HG03439 (cell line): ENCODE data around the gene PLD6.
"Not testable (repeated sequence)": the region's sequence is repeated elsewhere in the genome, so short reads cannot be mapped to it uniquely, and the experiment has no call there.

ENCODE experiments used
- ATAC-seq: cut with Tn5 transposase; IDR thresholded peaks from one replicate; pipeline ENCODE4 v1.9.1; 2021; ENCODE audit warnings: mild to moderate bottlenecking, moderate library complexity; ENCODE audit not compliant: unreplicated experiment

The PLD6 gene

DNA sequence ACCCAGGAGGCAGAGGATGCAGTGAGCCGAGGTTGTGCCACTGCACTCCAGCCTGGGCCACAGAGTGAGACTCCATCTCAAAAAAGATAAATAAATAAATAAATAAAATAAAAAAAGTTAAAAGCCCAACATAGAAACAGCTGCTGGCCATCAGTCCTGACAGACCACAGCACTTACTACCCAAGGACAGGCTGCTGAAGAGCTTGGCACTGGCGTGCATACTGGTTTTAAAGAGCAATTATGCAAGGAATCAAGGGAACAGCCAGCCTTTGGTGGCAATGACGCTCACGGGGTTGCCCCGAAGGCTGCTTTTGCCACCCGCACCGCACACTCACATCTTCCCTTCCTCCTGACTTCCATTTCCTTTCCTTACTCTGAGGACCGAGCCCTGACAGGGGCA lies 4.2 kb downstream of the PLD6 start:
- no peak for ATAC-seq

- no peak for ATAC-seq
Measured at GRCh38 chr17:17201271-17201670, 4.9 kb downstream of the PLD6 start.

DNA sequence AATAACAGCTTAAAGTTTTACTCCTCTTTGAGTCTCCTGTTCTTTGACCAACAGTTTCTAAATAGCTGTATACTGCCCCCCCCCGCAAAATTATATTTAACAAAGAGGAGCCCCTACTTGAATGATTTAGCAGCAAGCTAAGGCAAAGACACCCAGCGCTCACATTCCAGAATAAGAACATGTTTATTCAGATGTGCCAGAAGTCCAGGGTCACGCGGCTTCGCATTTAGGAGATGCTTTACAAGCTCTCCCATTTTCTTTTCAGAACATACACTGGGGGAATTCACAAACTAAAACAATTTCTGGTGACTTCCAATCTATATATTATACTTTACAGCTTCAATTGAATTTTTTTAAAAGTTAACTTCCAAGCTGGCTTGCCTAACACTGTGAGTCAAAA lies 5.3 kb downstream of the PLD6 start:
- no peak for ATAC-seq

GRCh38 chr17:17200311-17200710 lies 5.8 kb downstream of the PLD6 start:
- no peak for ATAC-seq

DNA sequence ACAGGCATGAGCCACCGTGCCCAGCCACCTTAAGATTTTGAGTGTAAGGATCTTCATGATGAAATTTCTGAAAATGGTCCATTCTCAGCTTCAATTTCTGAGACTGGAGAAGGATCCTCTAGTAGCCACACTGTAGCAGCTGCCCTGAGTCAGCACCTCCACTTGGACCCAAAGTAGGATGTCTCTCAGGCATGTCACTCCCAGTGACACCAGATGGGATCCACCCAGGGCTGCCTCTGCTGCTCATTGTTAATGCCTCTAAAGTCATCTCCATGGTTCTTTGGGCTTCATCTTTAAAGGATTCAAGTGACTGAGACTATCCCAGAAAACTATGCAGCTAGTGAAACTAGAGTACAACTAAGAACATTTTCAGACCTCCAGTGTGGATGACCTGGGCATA lies 7.9 kb downstream of the PLD6 start:
- ATAC-seq: no peak

DNA sequence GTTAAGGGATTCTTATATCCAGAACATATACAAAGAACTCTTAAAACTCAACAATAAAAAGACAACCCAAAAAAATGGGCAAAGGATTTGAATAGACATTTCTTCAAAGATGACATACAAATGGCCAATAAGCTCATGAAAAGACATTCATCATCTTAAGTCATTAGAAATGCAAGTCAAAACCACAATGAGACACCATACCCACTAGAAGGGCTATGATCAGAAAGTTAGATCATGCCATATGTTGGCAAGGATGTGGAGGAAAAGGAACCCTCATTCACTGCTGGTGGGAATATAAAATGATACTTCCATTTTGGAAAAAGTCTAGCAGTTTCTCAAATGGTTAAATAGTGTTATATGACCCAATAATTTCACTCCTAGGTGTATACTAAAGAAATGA lies 9.4 kb downstream of the PLD6 start:
- ATAC-seq: no peak

- ATAC-seq: not testable (repeated sequence)
Measured at GRCh38 chr17:17195466-17195865, 10.7 kb downstream of the PLD6 start.

DNA sequence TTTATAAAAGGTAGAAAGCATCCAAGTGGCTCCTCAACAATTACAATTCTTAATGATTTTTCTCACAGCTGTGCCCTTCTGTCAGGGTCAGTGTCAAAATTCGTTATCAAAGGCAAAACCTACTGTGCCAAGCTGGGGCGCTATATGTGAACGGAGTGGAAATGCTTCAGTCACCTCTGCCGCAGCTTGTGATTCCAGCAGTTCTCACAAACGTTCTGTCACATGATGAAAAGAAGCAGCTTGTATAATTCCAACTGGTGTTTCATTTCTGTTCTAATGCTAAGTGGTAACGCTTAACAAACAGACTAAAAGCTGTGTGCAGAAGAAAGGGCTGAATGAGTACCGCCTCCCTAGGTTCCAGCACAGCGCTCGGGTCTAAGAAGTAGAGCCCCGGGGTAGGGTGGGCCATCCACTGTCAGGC lies 14.2 kb downstream of the PLD6 start:
- no peak for ATAC-seq

- ATAC-seq: no peak
Measured at GRCh38 chr17:17191346-17191792, 14.8 kb downstream of the PLD6 start.

- no peak for ATAC-seq
Measured at GRCh38 chr17:17190188-17190587, 15.9 kb downstream of the PLD6 start.

GRCh38 chr17:17189559-17189958 lies 16.6 kb downstream of the PLD6 start:
- ATAC-seq: no peak

GRCh38 chr17:17188586-17188985 lies 17.5 kb downstream of the PLD6 start:
- ATAC-seq: no peak

- no peak for ATAC-seq
Measured at GRCh38 chr17:17186551-17187505, 19.3 kb downstream of the PLD6 start.

DNA sequence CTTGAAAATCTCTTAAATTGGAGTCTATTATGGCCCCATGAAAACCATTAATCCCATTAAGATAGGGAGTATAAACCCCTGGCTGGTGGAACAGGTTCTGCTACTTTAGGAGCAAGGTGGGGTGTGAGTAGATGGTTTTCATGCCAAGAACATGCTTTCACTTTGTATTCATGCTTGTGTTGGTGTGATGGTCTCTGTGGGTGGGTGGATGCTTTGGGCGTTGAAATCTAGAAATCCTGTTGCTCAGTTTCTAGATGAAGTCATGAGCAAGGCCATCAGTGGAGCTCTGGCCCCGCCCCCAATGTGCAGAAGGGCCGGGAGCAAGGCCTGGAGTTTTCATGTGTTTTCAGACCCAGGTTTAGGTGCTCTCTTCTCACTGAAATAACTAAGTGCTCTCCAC lies 20.1 kb downstream of the PLD6 start:
- ATAC-seq: no peak

DNA sequence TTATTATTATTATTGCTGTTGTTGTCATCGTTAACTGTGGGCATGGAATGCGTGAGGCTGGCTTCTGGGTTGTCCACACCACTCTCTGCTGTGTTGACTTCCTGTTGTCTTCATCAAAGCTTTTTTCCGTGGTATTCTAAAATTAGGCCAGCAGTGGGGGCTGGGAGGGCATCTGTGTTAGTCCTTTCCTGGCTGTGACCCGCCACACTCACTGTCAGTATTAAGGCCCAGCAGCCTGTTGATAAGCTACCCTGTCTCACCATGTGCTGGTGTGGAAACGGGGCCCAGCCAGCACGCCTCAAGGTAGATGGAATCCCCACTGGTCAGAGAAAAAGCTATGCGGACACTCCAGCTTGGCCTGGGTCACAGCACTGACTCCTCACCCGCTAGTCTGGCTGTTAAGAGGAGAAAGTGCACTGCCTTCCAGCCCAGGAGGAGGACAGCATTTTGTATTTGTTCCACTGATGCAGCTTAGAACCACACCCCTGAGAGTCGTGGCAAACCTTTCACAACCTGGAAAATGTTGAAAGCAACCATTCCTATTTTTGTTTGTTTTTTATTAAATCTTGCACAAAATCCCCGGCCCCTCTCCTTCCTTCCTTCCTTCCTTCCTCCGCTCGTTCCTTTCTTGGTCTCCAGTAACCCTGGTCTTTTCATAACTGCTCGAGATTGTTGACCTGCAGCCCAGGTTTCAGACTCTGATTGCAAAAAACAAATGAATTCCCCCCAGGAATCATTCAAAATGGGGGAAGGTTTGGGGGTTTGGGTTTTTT lies 21.0 kb downstream of the PLD6 start:
- not testable (repeated sequence) for ATAC-seq

DNA sequence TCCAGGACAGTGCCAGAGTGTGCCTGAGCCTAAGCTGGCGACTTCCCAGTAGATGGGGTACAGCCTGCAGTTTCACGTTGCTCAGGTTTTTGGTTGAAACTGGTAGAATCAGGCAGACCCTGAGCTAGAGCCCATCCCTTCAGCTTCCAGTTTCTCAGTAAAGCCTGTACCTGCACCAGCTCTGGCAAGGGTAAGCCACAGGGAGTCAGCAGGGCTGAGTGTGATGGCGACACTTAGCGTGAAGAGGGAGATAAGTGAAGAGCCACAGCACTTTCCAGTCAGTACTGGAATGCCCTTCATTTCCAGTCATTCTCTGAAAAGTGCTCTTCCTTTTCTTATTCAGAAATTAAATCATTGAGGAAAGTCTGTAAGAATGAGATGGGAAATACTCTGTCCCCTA lies 22.4 kb downstream of the PLD6 start:
- ATAC-seq: no peak

DNA sequence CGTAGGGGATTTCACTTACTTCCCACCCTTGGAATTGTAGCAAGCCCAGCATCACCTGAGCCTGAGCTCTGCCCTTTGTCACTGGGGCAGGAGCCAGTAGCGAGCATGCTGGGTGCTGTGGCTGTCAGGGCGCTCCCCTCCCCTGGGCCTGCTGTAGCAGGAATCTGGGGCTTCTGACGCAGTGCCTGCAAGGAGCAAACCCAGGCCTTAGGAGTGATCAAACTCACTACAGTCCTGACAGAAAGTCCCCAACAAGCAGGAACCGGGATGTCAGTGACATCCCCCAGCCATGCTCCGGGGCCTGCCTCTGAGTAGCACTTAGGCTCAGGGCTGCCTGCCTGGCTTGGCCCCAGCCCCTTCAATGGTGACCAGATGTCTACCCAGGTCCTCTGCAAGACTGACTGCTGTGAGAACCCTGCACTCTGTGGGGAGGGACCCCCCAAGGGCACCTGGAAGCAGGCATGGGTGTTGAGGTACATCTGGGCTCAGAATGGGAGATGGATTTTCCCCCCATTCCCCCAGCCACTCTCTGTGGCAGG lies 23.5 kb downstream of the PLD6 start:
- ATAC-seq: no peak

DNA sequence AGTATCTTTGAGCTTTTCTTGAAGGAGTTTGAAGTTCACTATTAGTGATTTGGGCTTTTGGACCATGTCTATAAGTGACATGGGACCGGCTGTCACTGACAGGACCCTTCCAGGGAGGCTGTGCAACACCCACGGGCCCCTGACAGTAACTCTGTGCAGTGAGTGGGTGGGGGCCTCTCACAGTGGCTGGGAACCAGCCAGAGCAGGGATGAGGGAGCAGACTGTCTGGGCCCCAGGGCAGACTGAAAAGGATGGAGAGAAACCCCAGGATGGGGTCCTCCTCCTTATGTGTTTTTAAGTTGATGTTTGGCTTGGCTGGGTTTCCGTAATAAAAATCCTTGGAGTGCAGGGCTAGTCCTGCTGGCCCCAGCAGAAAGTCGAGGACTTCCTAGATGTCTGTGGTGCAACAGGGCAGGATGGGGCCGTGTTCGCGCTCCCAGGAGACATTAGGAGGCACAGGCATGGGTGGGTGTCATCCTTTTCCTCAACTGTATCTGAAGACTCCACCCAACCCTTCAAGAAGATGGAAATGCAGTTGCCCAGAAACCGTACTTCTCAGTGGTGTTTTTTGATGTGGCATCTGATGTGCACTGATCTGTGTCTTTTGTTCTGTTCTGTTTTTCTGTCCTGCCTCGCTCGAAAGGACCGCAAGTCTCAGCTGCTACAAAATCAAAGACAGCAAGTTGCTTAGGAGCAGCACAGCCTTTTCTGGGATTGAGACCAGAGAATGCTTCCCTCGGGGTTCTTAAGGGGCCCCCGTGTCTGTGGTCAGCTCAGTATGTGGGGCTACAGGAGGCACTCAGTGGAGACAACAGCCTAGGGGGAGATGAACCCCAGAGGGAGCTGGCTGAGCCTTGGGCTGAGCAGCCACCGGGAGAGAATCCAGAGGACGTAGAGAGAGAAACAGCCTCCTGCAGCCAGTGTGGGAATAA lies 24.2 kb downstream of the PLD6 start:
- no peak for ATAC-seq

DNA sequence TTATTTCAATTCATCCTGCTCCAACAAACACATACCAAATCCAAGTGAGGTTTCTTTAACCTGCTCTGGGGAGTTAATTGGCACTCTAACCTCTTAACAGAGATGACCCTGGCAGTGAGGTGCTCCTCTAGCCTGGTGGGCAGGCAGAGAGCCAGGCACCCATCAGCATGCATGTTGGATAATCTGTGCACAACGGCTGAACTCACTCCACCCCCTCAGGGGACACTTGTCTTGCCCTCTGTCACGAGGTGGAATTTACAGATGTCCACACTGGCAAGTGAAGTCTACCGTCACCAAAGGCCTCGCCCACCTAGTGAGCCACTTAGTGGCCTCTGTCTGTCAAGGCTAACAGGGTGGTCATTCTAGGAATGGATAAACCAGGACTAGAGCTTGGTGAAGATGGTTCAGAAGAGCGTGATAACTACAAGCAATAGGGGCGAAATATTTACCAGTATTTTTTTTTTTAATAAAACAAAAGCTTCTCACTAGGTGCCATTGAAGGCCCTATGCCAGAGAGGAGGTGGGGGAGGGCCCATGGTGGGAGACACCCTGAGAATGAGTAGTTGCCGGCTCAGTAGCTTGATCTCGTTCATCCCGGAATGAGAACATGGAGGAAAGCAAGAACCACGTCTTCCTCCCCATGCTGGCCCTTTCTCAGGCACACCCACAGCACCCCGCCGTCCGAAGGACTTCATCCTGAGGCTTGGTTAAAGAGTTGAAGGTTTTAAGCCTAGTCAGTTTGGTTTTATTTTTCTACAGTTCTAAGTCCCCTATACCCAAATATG lies 25.2 kb downstream of the PLD6 start:
- ATAC-seq: no peak

GRCh38 chr17:17180141-17180603 lies 26.0 kb downstream of the PLD6 start:
- ATAC-seq: no peak
